Epithelial cell of esophagus (primary cell): ENCODE results near the gene KLHL33.

Source experiments
- DNase-seq: peaks from one replicate; pipeline ENCODE4 v3.0.0; 2010; ENCODE audit warnings: low read depth
- H3K4me3 ChIP-seq: 2 replicates; pipeline ENCODE4 v1.5.1; 2011; ENCODE audit warnings: mild to moderate bottlenecking, low read length, control low read depth
- CTCF ChIP-seq: IDR thresholded peaks from 2 replicates; pipeline ENCODE4 v1.5.1; 2011; ENCODE audit warnings: low read depth, mild to moderate bottlenecking, low read length, control low read depth, inconsistent platforms; ENCODE audit not compliant: insufficient read depth; ENCODE audit errors: missing control alignments

KLHL33 gene

GRCh38 chr14:20382526-20382925 lies 53.4 kb downstream of the KLHL33 start:
- TF ChIP-seq CTCF: no peak
- H3K4me3 ChIP-seq: no peak overlapping the region
- DNase-seq: no peak

DNA sequence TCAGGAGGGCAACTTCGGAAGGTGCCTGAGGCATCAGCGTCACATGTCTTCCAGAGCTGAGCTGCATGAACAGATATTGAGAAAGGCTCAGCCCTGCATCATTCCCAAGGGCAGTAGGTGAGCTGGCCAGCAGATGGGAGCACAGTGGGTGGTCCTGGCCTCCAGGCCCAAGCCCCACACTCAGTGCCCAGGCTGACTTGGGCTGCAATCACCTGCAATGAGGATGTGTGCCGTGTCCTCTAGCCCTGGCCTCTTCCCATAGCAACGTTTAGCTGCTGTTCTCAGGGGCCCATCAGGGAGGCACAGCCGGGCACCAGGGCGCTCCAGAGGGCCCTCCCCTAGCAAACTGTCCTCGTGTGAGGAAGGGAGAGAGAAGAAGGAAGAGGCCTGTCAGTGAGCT lies 54.6 kb downstream of the KLHL33 start:
- H3K4me3 ChIP-seq: no peak overlapping the region
- no peak for DNase-seq
- no peak for TF ChIP-seq CTCF

DNA sequence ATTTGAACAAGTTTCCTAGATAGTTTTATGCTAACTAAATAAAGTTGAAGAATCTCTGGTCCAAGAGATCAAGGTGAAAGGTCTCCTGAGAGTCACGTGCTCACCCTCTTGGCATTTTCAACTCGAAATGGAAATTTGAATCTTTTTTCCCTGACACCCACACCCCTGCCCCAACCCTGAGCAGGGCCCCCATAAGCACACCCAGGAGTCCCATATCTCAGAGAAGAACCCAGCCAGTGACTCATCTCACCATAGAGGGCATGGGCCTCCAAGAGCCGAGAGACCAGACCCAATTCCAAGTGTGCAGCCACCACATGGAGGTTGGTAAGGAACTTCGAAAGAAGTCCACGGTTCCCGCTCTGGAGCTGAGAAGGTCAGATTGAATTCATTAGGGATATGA lies 55.3 kb downstream of the KLHL33 start:
- no peak for DNase-seq
- H3K4me3 ChIP-seq: no peak overlapping the region
- no peak for TF ChIP-seq CTCF

GRCh38 chr14:20379743-20380142 lies 56.2 kb downstream of the KLHL33 start:
- DNase-seq: no peak
- no peak overlapping the region for H3K4me3 ChIP-seq
- TF ChIP-seq CTCF: no peak

DNA sequence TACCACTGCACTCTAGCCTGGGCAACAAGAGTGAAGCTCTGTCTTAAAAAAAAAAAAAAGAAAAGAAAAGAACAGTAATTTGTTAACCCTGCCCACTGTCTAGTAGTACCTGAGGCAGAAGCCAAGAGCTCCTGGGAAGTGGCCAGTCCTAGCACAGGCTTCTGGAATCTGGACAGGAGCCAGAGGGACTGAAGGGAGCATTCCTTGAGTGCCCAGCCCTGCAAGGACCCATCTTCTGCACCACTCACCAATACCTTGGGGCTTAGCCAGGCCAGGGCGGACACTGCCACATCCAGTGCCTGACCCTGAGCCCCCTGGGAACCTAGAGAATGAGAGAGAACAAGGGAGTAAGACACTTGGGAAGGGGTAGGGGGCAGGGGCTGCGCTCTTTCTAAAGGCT lies 58.8 kb downstream of the KLHL33 start:
- no peak for DNase-seq
- H3K4me3 ChIP-seq: no peak overlapping the region
- TF ChIP-seq CTCF: no peak

DNA sequence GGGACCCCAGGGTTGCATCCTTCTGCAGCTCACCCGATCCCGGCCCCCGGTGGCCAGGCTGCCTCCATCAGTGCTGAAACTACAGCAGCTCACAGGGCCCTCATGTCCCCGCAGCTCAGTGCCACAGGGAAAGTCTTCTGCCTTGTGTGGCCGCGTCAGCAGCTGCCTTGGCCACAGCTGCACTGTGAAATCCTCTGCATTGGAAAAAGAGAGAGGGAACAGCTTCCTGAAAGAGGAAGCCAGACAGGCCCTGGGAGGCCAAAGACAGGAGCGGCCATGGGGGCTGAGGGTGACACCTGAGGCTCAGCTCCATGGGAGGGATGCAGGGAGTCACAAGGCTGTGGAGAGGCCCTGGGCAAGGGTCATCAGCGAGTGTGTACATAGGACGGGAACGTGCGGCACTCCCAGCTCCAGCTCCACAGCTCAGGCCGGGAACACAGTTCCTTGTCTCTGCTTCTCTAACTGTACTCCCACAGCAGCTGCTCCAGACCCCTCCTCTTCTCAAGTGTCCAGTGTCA lies 59.8 kb downstream of the KLHL33 start:
- DNase-seq: no peak
- no peak overlapping the region for H3K4me3 ChIP-seq
- TF ChIP-seq CTCF: no peak
